ENCODE results near the gene CASZ1.

DNA sequence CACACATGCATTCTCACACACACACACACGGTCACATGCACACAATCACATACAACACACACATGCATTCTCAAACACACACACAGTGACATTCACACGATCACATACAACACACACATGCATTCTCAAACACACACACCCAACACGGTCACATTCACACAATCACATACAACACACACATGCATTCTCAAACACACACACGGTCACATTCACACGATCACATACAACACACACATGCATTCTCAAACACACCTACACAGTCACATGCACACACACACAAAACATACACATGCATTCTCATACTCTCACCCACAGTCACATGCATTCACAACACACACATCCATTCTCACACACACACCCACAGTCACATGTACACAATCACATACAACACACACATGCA, 135.0 kb downstream of the CASZ1 start:
- TF ChIP-seq, protein P1, sequence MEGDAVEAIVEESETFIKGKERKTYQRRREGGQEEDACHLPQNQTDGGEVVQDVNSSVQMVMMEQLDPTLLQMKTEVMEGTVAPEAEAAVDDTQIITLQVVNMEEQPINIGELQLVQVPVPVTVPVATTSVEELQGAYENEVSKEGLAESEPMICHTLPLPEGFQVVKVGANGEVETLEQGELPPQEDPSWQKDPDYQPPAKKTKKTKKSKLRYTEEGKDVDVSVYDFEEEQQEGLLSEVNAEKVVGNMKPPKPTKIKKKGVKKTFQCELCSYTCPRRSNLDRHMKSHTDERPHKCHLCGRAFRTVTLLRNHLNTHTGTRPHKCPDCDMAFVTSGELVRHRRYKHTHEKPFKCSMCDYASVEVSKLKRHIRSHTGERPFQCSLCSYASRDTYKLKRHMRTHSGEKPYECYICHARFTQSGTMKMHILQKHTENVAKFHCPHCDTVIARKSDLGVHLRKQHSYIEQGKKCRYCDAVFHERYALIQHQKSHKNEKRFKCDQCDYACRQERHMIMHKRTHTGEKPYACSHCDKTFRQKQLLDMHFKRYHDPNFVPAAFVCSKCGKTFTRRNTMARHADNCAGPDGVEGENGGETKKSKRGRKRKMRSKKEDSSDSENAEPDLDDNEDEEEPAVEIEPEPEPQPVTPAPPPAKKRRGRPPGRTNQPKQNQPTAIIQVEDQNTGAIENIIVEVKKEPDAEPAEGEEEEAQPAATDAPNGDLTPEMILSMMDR (IDR thresholded peaks at IDR 0.05) = no peak
- TF ChIP-seq EP300 (IDR thresholded peaks at IDR 0.05) = no peak
- no peak for TF ChIP-seq POLR2A (IDR thresholded peaks at IDR 0.05)
- no peak for TF ChIP-seq POLR2AphosphoS5 (IDR thresholded peaks at IDR 0.05)
